Neural cell (in vitro differentiated cells): ENCODE results near the gene MVK. TPM values are rescaled to one million over a fixed set of nuclear protein-coding genes. Genes with fewer than 3 reads are reported as not detected.

Experiments used
- H2AFZ ChIP-seq: fragments of 200-600, 300-800 bp; sonication (generic), shearing (Covaris generic); 2 replicates; pipeline ENCODE4 v1.6.0; 2014; ENCODE audit warnings: low read depth, mild to moderate bottlenecking, antibody characterized with exemption, low read length, moderate library complexity
- H3F3A ChIP-seq: fragments of 200-600 bp; shearing (Covaris generic); 2 replicates; pipeline ENCODE4 v1.6.1; 2016; ENCODE audit warnings: mild to moderate bottlenecking, moderate library complexity, mixed read lengths, antibody characterized with exemption, low read length; ENCODE audit not compliant: insufficient read depth, poor library complexity, severe bottlenecking
- H3K27ac ChIP-seq: fragments of 200-600, 300-800 bp; sonication (generic), shearing (Covaris generic); 2 replicates; pipeline ENCODE4 v1.5.1; 2014; ENCODE audit warnings: mild to moderate bottlenecking, low read length, moderate library complexity
- H3K27me3 ChIP-seq: fragments of 300-800, 200-600 bp; sonication (generic), shearing (Covaris generic); 2 replicates; pipeline ENCODE4 v1.6.0; 2014; ENCODE audit warnings: mild to moderate bottlenecking, low read depth, low read length, moderate library complexity; ENCODE audit not compliant: insufficient read depth
- H3K36me3 ChIP-seq: fragments of 300-800, 200-600 bp; sonication (generic), shearing (Covaris generic); 2 replicates; pipeline ENCODE4 v1.5.1; 2014; ENCODE audit warnings: mild to moderate bottlenecking, antibody characterized with exemption, low read length, moderate library complexity; ENCODE audit not compliant: insufficient read depth
- H3K4me2 ChIP-seq: fragments of 300-800, 200-600 bp; sonication (generic), shearing (Covaris generic); 2 replicates; pipeline ENCODE4 v1.6.0; 2014; ENCODE audit warnings: mild to moderate bottlenecking, low read length
- H3K4me3 ChIP-seq: fragments of 300-800, 200-600 bp; sonication (generic), shearing (Covaris generic); 2 replicates; pipeline ENCODE4 v1.5.1; 2014; ENCODE audit warnings: mild to moderate bottlenecking, low read length, moderate library complexity
- H3K79me2 ChIP-seq: fragments of 200-600 bp; shearing (Covaris generic); replicated peaks from 2 replicates; pipeline ENCODE4 v1.6.0; 2014; ENCODE audit warnings: mild to moderate bottlenecking, low read length, moderate library complexity; ENCODE audit not compliant: insufficient read depth
- H3K9ac ChIP-seq: fragments of 300-800, 200-600 bp; sonication (generic), shearing (Covaris generic); 2 replicates; pipeline ENCODE4 v1.6.1; 2016; ENCODE audit warnings: mild to moderate bottlenecking, low read length, mixed read lengths
- H3K9me2 ChIP-seq: fragments of 200-600 bp; shearing (Covaris generic); 2 replicates; pipeline ENCODE4 v1.6.1; 2016; ENCODE audit warnings: mild to moderate bottlenecking, low read length, mixed read lengths; ENCODE audit not compliant: insufficient read depth
- H3K9me3 ChIP-seq: fragments of 200-600, 300-800 bp; sonication (generic), shearing (Covaris generic); 2 replicates; pipeline ENCODE4 v1.6.1; 2016; ENCODE audit warnings: mild to moderate bottlenecking, mixed run types, low read length, moderate library complexity, mixed read lengths
- H4K20me1 ChIP-seq: fragments of 200-600 bp; shearing (Covaris generic); 2 replicates; pipeline ENCODE4 v1.6.1; 2016; ENCODE audit warnings: mild to moderate bottlenecking, mixed run types; ENCODE audit not compliant: insufficient read depth
- CTCF ChIP-seq: fragments of 450-650 bp; IDR thresholded peaks from 2 replicates; pipeline ENCODE4 v1.5.1; 2014; ENCODE audit warnings: antibody characterized with exemption, mild to moderate bottlenecking, moderate library complexity; ENCODE audit not compliant: poor library complexity, severe bottlenecking
- EP300 ChIP-seq: fragments of 450-650 bp; conservative IDR thresholded peaks from 2 replicates; pipeline ENCODE4 v1.6.1; 2014; ENCODE audit warnings: antibody characterized with exemption, mild to moderate bottlenecking, moderate library complexity; ENCODE audit not compliant: poor library complexity, severe bottlenecking
- EZH2 ChIP-seq: fragments of 200-600, 300-800 bp; shearing (Covaris generic), sonication (generic); IDR thresholded peaks from 2 replicates; pipeline ENCODE4 v1.6.1; 2014; ENCODE audit warnings: antibody characterized with exemption, low read length, borderline replicate concordance, mild to moderate bottlenecking; ENCODE audit not compliant: insufficient read depth, poor library complexity, severe bottlenecking
- MXI1 ChIP-seq: fragments of 450-650 bp; conservative IDR thresholded peaks from 2 replicates; pipeline ENCODE4 v1.6.1; 2014; ENCODE audit warnings: antibody characterized with exemption, mild to moderate bottlenecking; ENCODE audit not compliant: poor library complexity, severe bottlenecking
- POLR2AphosphoS5 ChIP-seq: IDR thresholded peaks from 2 replicates; pipeline ENCODE4 v1.6.1; 2012
- RAD21 ChIP-seq: fragments of 450-650 bp; conservative IDR thresholded peaks from 2 replicates; pipeline ENCODE4 v1.6.1; 2014; ENCODE audit warnings: antibody characterized with exemption, mild to moderate bottlenecking, moderate library complexity
- REST ChIP-seq: IDR thresholded peaks from 2 replicates; pipeline ENCODE4 v1.6.1; 2012; ENCODE audit warnings: borderline replicate concordance
- SMC3 ChIP-seq: fragments of 450-650 bp; conservative IDR thresholded peaks from 2 replicates; pipeline ENCODE4 v1.6.1; 2014; ENCODE audit warnings: antibody characterized with exemption, mild to moderate bottlenecking, moderate library complexity; ENCODE audit not compliant: poor library complexity
- TAF1 ChIP-seq: IDR thresholded peaks from 2 replicates; pipeline ENCODE4 v1.6.1; 2012; ENCODE audit warnings: low read depth
- polyA plus RNA-seq: library from polyadenylated mRNA; depleted of rRNA; stranded (reverse); fragments of >200 nt; gene quantifications from 2 replicates; pipeline ENCODE4 v1.2.3, GENCODE V29; 2014

The MVK gene
- polyA plus RNA-seq, 1 donor from 2014 or later = 45.7 TPM

- no peaks in the 10 kb centered on the region for H3K36me3 ChIP-seq
- H4K20me1 ChIP-seq = no peaks in the 10 kb centered on the region
- no peak overlapping the region for H3K4me3 ChIP-seq
- TF ChIP-seq EZH2 = no peak
- TF ChIP-seq REST = no peak
- TF ChIP-seq MXI1 = no peak
- no peak for TF ChIP-seq TAF1
- no peak for TF ChIP-seq POLR2AphosphoS5
- no peak for TF ChIP-seq SMC3
- TF ChIP-seq EP300 = no peak
- TF ChIP-seq CTCF = no peak
- no peak for TF ChIP-seq RAD21
- H3K9me3 ChIP-seq = no peaks in the 10 kb centered on the region
- no peaks in the 10 kb centered on the region for H3K27me3 ChIP-seq
- H3K27ac ChIP-seq = no peak overlapping the region
- no peak overlapping the region for H3K4me2 ChIP-seq
- no peaks in the 10 kb centered on the region for H3K79me2 ChIP-seq
- H3F3A ChIP-seq = no peaks in the 10 kb centered on the region
- no peaks in the 10 kb centered on the region for H3K9me2 ChIP-seq
- no peak overlapping the region for H3K9ac ChIP-seq
- H2AFZ ChIP-seq = no peak overlapping the region
These were observed 38.2 kb upstream of the MVK start for GRCh38 chr12:109535231-109535862.

DNA sequence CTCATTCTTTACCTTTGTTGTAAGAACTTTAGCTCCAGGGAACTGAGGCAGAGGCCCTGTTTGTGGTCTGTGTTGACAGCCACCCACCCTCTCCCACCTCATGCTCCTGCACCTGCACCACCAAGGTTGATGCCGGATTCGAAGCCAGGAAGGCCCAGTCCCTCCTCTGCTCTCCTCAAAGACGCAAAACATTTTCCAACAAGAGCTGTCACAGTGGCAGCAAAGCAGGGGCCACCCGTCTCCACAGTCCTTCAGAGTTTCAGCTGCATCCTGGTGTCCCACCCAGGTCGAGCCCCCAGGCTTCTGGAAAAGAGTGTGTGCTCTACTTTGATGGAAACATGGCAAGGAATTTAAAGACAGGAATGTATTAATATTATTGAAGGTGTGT lies 37.7 kb upstream of the MVK start:
- Histone ChIP-seq H3K79me2 (no peaks in the 10 kb centered on the region), H3K36me3 (no peaks in the 10 kb centered on the region), H3K9me2 (no peaks in the 10 kb centered on the region), H3K9ac (no peak overlapping the region), H3K4me2 (no peak overlapping the region), H3F3A (no peaks in the 10 kb centered on the region), H3K27me3 (no peaks in the 10 kb centered on the region), H3K27ac (no peak overlapping the region), H3K4me3 (no peak overlapping the region), H2AFZ (no peak overlapping the region), H4K20me1 (no peaks in the 10 kb centered on the region), H3K9me3 (no peaks in the 10 kb centered on the region)
- TF ChIP-seq REST (no peak), EP300 (no peak), RAD21 (no peak), CTCF (no peak)
